CD14-positive monocyte (primary cell): ENCODE measurements around the gene TOGARAM2. TPM values are rescaled to one million over a fixed set of nuclear protein-coding genes. Genes with fewer than 3 reads are reported as not detected.

Experiments
- DNase-seq, 3 donors: peaks; one replicate each; pipeline ENCODE4 v3.0.0-alpha.2; 2011 to 2022
- H2AFZ ChIP-seq: 2 replicates; pipeline ENCODE4 v1.6.0; 2012; ENCODE audit warnings: mild to moderate bottlenecking, low read depth, low read length, inconsistent platforms; ENCODE audit not compliant: insufficient read depth, poor library complexity, severe bottlenecking
- H3K27ac ChIP-seq, 2 donors: 1 replicate in 1 of 2; 2 replicates in 1 of 2; pipeline ENCODE4 v1.5.1; 2012 to 2013; ENCODE audit warnings: low read length in 2 of 2, control low read depth in 1 of 2, inconsistent platforms in 1 of 2, low read depth in 1 of 2, mild to moderate bottlenecking in 1 of 2
- H3K27me3 ChIP-seq, 2 donors: one replicate each; pipeline versions ENCODE4 v1.6.0 to v1.6.1; 2011 to 2013; ENCODE audit warnings: low read length in 2 of 2; ENCODE audit not compliant: control insufficient read depth in 2 of 2, insufficient read depth in 2 of 2
- H3K36me3 ChIP-seq, 2 donors: replicated peaks in 1 of 2; 1 replicate in 1 of 2; 2 replicates in 1 of 2; pipeline versions ENCODE4 v1.5.1 to v1.6.1; 2012 to 2013; ENCODE audit warnings: low read length in 2 of 2, control low read depth in 1 of 2, inconsistent platforms in 1 of 2, mild to moderate bottlenecking in 1 of 2; ENCODE audit not compliant: insufficient read depth in 2 of 2, control insufficient read depth in 1 of 2
- H3K4me1 ChIP-seq, 2 donors: 1 replicate in 1 of 2; 2 replicates in 1 of 2; pipeline versions ENCODE4 v1.5.1 to v1.6.1; 2012 to 2013; ENCODE audit warnings: low read length in 2 of 2, control low read depth in 1 of 2, inconsistent platforms in 1 of 2, mild to moderate bottlenecking in 1 of 2, moderate library complexity in 1 of 2; ENCODE audit not compliant: insufficient read depth in 2 of 2, control insufficient read depth in 1 of 2
- H3K4me2 ChIP-seq: replicated peaks from 2 replicates; pipeline ENCODE3; 2012; ENCODE audit warnings: low read length, moderate library complexity, mild to moderate bottlenecking; ENCODE audit not compliant: poor library complexity, severe bottlenecking; ENCODE audit errors: extremely low read depth
- H3K4me3 ChIP-seq, 3 experiments: fragments of 200-600 bp in 1 of 3; sonication (generic) in 1 of 3; replicated peaks in 1 of 3; 1 replicate in 2 of 3; 2 replicates in 1 of 3; pipeline ENCODE4 v1.5.1; 2011 to 2013; ENCODE audit warnings: low read length in 3 of 3, mild to moderate bottlenecking in 3 of 3, control low read depth in 2 of 3, low read depth in 2 of 3, inconsistent platforms in 1 of 3, moderate library complexity in 1 of 3
- H3K79me2 ChIP-seq: 2 replicates; pipeline ENCODE4 v1.6.0; 2012; ENCODE audit warnings: mild to moderate bottlenecking, control low read depth, inconsistent platforms, low read length, moderate library complexity; ENCODE audit not compliant: insufficient read depth
- H3K9ac ChIP-seq: 2 replicates; pipeline ENCODE4 v1.6.0; 2017; ENCODE audit warnings: low read length, mild to moderate bottlenecking; ENCODE audit not compliant: insufficient read depth, poor library complexity, severe bottlenecking
- H3K9me3 ChIP-seq, 2 donors: replicated peaks in 1 of 2; 1 replicate in 1 of 2; 2 replicates in 1 of 2; pipeline versions ENCODE4 v1.5.1 to v1.6.1; 2012 to 2013; ENCODE audit warnings: low read length in 2 of 2, control low read depth in 1 of 2; ENCODE audit not compliant: control insufficient read depth in 1 of 2, insufficient read depth in 1 of 2
- H4K20me1 ChIP-seq: 2 replicates; pipeline ENCODE4 v1.6.0; 2012; ENCODE audit warnings: mild to moderate bottlenecking, low read length, control low read depth, moderate library complexity; ENCODE audit not compliant: insufficient read depth
- H3K27ac Mint-ChIP-seq, 7 donors: one replicate each; pipeline ENCODE4 v1.8.0; 2020; ENCODE audit warnings: mild to moderate bottlenecking in 7 of 7, mixed read lengths in 7 of 7, moderate library complexity in 6 of 7, inconsistent platforms in 2 of 7
- H3K27me3 Mint-ChIP-seq, 3 donors: one replicate each; pipeline ENCODE4 v1.8.0; 2021 to 2022; ENCODE audit warnings: low read depth in 3 of 3, mild to moderate bottlenecking in 3 of 3, mixed read lengths in 3 of 3, moderate library complexity in 3 of 3, inconsistent platforms in 1 of 3
- H3K36me3 Mint-ChIP-seq, 2 donors: one replicate each; pipeline ENCODE4 v1.8.0; 2020; ENCODE audit warnings: mixed read lengths in 2 of 2, inconsistent platforms in 1 of 2, mild to moderate bottlenecking in 1 of 2
- H3K4me1 Mint-ChIP-seq: one replicate; pipeline ENCODE4 v1.8.0; 2020; ENCODE audit warnings: mild to moderate bottlenecking, mixed read lengths
- H3K4me3 Mint-ChIP-seq, 2 donors: one replicate each; pipeline ENCODE4 v1.8.0; 2020; ENCODE audit warnings: mild to moderate bottlenecking in 2 of 2, mixed read lengths in 2 of 2, moderate library complexity in 1 of 2
- H3K9me3 Mint-ChIP-seq, 7 donors: one replicate each; pipeline ENCODE4 v1.8.0; 2020 to 2022; ENCODE audit warnings: mixed read lengths in 7 of 7, mild to moderate bottlenecking in 6 of 7, moderate library complexity in 6 of 7, inconsistent platforms in 2 of 7
- WGBS: methylation state at CpG from one replicate; pipeline ENCODE4 v1.1.5; 2013; ENCODE audit warnings: missing lambda C conversion rate; ENCODE audit not compliant: insufficient coverage; 5-methylcytosine and 5-hydroxymethylcytosine counted together
- intact Hi-C, 2 donors: fragments of 100-400 bp; cut with micrococcal nuclease; formaldehyde crosslinking; loops; one replicate each; pipeline versions ENCODE4 v1.15.0 to v1.15.1; 2023
- polyA plus RNA-seq, 3 donors: library from polyadenylated mRNA; depleted of rRNA in 1 of 3; unstranded in 2 of 3; stranded (reverse) in 1 of 3; fragments of 300-500 nt in 2 of 3; fragments of >200 nt in 1 of 3; fragmentation: Illumina TruSeq in 2 of 3; gene quantifications; 1 replicate in 2 of 3; 2 replicates in 1 of 3; pipeline ENCODE4 v1.2.3, GENCODE V29; 2012 to 2021
- TF ChIP-seq, protein P1 (sequence below): fragments of 200-600 bp; IDR thresholded peaks from one replicate; pipeline ENCODE4 v1.8.0; 2022; ENCODE audit warnings: antibody characterized with exemption, mild to moderate bottlenecking

The TOGARAM2 gene
- polyA plus RNA-seq, 3 donors = 0.23 to 5.5 TPM; not detected in 1

DNA sequence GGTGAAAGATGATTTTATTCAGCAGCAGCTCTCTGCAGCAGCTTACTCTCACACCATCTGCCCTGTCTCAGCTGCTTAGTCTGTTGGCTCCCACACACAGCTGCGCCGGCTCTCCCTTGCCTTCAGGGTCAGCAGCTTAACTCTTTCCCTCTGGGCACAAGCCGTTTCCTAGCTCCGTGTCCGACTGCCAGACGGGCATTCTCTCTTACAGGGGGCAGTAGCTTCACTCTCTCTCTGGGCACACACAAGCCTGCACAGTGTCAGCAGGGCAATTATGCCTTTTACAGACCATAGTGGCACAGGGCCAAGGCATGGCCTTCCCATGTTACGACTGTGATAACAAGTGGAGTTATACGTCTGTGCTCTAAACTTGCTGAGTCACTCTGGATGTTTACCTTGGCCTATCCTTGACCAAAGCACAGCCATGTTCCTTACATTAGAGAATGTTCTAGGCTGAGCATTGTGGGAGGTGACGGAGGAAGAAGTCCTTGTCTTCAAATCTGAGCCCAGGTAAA, 61.5 kb downstream of the TOGARAM2 start:
- no peak for DNase-seq
- intact Hi-C loops = no loop called here
- H3K27ac ChIP-seq = no peak overlapping the region
- no peak overlapping the region for H2AFZ ChIP-seq
- H3K36me3 Mint-ChIP-seq = no peaks in the 10 kb centered on the region
- H3K4me2 ChIP-seq = no peak overlapping the region
- 82% methylated on average over 7 of the region's 9 CpGs for whole genome bisulfite sequencing
- no peaks in the 10 kb centered on the region for H4K20me1 ChIP-seq
- peaks cover 0 to 7% (median 4%) of the 10 kb centered on the region in 3 donors for H3K27me3 Mint-ChIP-seq
- TF ChIP-seq, protein P1, sequence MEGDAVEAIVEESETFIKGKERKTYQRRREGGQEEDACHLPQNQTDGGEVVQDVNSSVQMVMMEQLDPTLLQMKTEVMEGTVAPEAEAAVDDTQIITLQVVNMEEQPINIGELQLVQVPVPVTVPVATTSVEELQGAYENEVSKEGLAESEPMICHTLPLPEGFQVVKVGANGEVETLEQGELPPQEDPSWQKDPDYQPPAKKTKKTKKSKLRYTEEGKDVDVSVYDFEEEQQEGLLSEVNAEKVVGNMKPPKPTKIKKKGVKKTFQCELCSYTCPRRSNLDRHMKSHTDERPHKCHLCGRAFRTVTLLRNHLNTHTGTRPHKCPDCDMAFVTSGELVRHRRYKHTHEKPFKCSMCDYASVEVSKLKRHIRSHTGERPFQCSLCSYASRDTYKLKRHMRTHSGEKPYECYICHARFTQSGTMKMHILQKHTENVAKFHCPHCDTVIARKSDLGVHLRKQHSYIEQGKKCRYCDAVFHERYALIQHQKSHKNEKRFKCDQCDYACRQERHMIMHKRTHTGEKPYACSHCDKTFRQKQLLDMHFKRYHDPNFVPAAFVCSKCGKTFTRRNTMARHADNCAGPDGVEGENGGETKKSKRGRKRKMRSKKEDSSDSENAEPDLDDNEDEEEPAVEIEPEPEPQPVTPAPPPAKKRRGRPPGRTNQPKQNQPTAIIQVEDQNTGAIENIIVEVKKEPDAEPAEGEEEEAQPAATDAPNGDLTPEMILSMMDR = no peak
- H3K9ac ChIP-seq = no peak overlapping the region
- H3K4me1 ChIP-seq = no peaks in the 10 kb centered on the region
- H3K79me2 ChIP-seq = no peaks in the 10 kb centered on the region
- no peak overlapping the region for H3K4me3 ChIP-seq
- no peak overlapping the region for H3K27ac Mint-ChIP-seq
- no peak overlapping the region for H3K4me3 Mint-ChIP-seq
- no peaks in the 10 kb centered on the region for H3K9me3 ChIP-seq
- H3K27me3 ChIP-seq = no peaks in the 10 kb centered on the region
- no peaks in the 10 kb centered on the region for H3K36me3 ChIP-seq
- no peaks in the 10 kb centered on the region for H3K4me1 Mint-ChIP-seq
- no peaks in the 10 kb centered on the region for H3K9me3 Mint-ChIP-seq

DNA sequence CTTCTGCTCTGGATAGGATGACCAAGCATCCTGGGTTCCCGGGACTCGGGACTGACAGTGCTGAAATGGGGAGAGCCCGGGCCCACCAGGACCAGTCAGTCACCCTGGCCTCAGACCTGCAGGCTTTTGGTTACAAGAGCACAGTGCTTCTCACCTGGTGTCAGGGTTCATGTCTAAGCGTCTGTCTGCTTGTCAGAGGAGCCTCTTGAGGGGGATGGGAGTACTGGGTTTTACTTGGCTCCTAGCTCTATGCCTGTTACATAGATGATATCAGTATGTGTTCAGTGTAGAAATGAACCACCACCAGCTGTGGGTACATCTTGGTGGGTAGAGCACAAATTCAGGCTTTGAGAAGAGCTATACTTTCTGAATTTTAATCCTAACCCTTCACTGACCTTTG, 63.4 kb downstream of the TOGARAM2 start:
- no peak overlapping the region for H3K27ac Mint-ChIP-seq
- 98% methylated on average over 4 of the region's 4 CpGs for WGBS
- no peak overlapping the region for H3K4me3 Mint-ChIP-seq
- Histone ChIP-seq H2AFZ (no peak overlapping the region), H3K36me3 (no peaks in the 10 kb centered on the region), H3K27ac (no peak overlapping the region), H3K4me2 (no peak overlapping the region), H3K9ac (no peak overlapping the region), H3K27me3 (no peaks in the 10 kb centered on the region), H4K20me1 (no peaks in the 10 kb centered on the region), H3K4me3 (no peak overlapping the region), H3K4me1 (no peaks in the 10 kb centered on the region), H3K9me3 (no peaks in the 10 kb centered on the region), H3K79me2 (no peaks in the 10 kb centered on the region)
- peaks cover 0 to 8% (median 2%) of the 10 kb centered on the region in 3 donors for H3K27me3 Mint-ChIP-seq
- no peak for DNase-seq
- TF ChIP-seq, protein P1 = no peak
- intact Hi-C loops = no loop called here
- no peaks in the 10 kb centered on the region for H3K9me3 Mint-ChIP-seq
- H3K4me1 Mint-ChIP-seq = no peaks in the 10 kb centered on the region
- no peaks in the 10 kb centered on the region for H3K36me3 Mint-ChIP-seq
